K562 (cell line): ENCODE measurements around the gene MBNL2. TPM values are rescaled to one million over a fixed set of nuclear protein-coding genes. Genes with fewer than 3 reads are reported as not detected.
A peak's percentile ranks its signal among the peaks of the same experiment; 100 is the strongest.

Experiments used
- AFF1 ChIP-seq, 2 experiments: fragments of 450-650 bp; IDR thresholded peaks; 2 replicates each; pipeline ENCODE4 v1.6.1; 2018; ENCODE audit warnings: mild to moderate bottlenecking in 2 of 2, low read depth in 1 of 2; ENCODE audit not compliant: partially characterized antibody in 2 of 2
- EP300 ChIP-seq: IDR thresholded peaks from 2 replicates; pipeline ENCODE4 v1.6.1; 2012; ENCODE audit warnings: low read length, improper control_type of control experiment
- ILF3 ChIP-seq: fragments of 450-650 bp; IDR thresholded peaks from 2 replicates; pipeline ENCODE4 v1.6.1; 2018; ENCODE audit warnings: antibody characterized with exemption, mild to moderate bottlenecking, moderate library complexity, borderline replicate concordance
- LCOR ChIP-seq: sonication (generic); formaldehyde crosslinking; IDR thresholded peaks from 2 replicates; pipeline ENCODE4 v1.8.0; 2022; ENCODE audit warnings: mild to moderate bottlenecking, missing genetic modification reagents
- MAFK ChIP-seq: IDR thresholded peaks from 2 replicates; pipeline ENCODE4 v1.6.1; 2011; ENCODE audit warnings: low read length, improper control_type of control experiment
- TAF15 ChIP-seq: fragments of 200-400 bp; formaldehyde crosslinking; IDR thresholded peaks from 2 replicates; pipeline ENCODE4 v1.6.1; 2017; ENCODE audit warnings: mild to moderate bottlenecking, low read depth, low read length, moderate library complexity
- polyA plus RNA-seq, 8 experiments: library from polyadenylated mRNA; depleted of rRNA in 4 of 8; stranded (reverse) in 5 of 8; unstranded in 3 of 8; fragments of >200 nt; fragmentation: Nextera tagmentation in 2 of 8; fragmentation: Illumina TruSeq in 1 of 8; extraction: Ambion mirVana in 2 of 8; extraction: Trizol in 1 of 8; gene quantifications; 2 replicates each; pipeline versions ENCODE4 v1.2.1 to v1.2.3, GENCODE V29; 2011 to 2014; ENCODE audit warnings: inconsistent platforms in 1 of 8, missing spikeins in 1 of 8
- total RNA-seq, 7 experiments: library from RNA; depleted of rRNA in 6 of 7; stranded (reverse); fragments of >200 nt in 6 of 7; fragmentation: Illumina TruSeq in 2 of 7; extraction: Trizol in 2 of 7; gene quantifications; 2 replicates each; pipeline versions ENCODE4 v1.2.1 to v1.2.3, GENCODE V29; 2011 to 2021; ENCODE audit warnings: low replicate concordance in 1 of 7

The MBNL2 gene
- total and polyA plus RNA-seq, 9 of the 15 experiments (the other 6 are each of a cell fraction or from before 2014, with no cell fraction given): 7.0 to 24.8 (median 13.8) TPM

GRCh38 chr13:97226788-97227627 lies 4.9 kb downstream of the MBNL2 start (continued):
- peak; percentile 49; the same call in 1 of the 2 replicates for TF ChIP-seq EP300
- TF ChIP-seq LCOR (CRISPR knock-in tag): no peak
- TF ChIP-seq MAFK: peak; percentile 52; the same call in 1 of the 2 replicates
- TF ChIP-seq AFF1 (IDR thresholded peaks at IDR 0.05; ENCODE audit: low read depth in 1 of 2, partially characterized antibody in 2 of 2): no peak
- no peak for TF ChIP-seq TAF15
- no peak for TF ChIP-seq ILF3
